Measurements from ENCODE around the gene FNDC4.

GRCh38 chr2:27498975-27499374, 4.0 kb upstream of the FNDC4 start:
- TF ChIP-seq, protein P1, sequence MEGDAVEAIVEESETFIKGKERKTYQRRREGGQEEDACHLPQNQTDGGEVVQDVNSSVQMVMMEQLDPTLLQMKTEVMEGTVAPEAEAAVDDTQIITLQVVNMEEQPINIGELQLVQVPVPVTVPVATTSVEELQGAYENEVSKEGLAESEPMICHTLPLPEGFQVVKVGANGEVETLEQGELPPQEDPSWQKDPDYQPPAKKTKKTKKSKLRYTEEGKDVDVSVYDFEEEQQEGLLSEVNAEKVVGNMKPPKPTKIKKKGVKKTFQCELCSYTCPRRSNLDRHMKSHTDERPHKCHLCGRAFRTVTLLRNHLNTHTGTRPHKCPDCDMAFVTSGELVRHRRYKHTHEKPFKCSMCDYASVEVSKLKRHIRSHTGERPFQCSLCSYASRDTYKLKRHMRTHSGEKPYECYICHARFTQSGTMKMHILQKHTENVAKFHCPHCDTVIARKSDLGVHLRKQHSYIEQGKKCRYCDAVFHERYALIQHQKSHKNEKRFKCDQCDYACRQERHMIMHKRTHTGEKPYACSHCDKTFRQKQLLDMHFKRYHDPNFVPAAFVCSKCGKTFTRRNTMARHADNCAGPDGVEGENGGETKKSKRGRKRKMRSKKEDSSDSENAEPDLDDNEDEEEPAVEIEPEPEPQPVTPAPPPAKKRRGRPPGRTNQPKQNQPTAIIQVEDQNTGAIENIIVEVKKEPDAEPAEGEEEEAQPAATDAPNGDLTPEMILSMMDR (IDR thresholded peaks at IDR 0.05): no peak
- no peak for TF ChIP-seq POLR2A (IDR thresholded peaks at IDR 0.05)
